Activated CD8-positive, alpha-beta T cell treated with anti-CD3 and anti-CD28 coated beads for 36 hours (primary cell): Measurements from ENCODE around the gene PXDN. TPM values are rescaled to one million over a fixed set of nuclear protein-coding genes. Genes with fewer than 3 reads are reported as not detected.

ENCODE experiments used
- ATAC-seq: fragments of 200-7000 bp; cut with Tn5 transposase; one replicate; pipeline ENCODE4 v1.10.0; 2021; ENCODE audit warnings: mild to moderate bottlenecking, moderate library complexity
- CTCF ChIA-PET: fragments of 350-600 bp; sonication (Branson Sonifier 250); formaldehyde crosslinking; loops from one replicate; lab custom pipeline; 2021; ENCODE audit warnings: antibody characterized with exemption; lab: Charles Lee
- POLR2A ChIA-PET: fragments of 350-600 bp; sonication (Branson Sonifier 250); formaldehyde crosslinking; loops from one replicate; lab custom pipeline; 2021; ENCODE audit warnings: antibody characterized with exemption; lab: Charles Lee
- DNase-seq: peaks from one replicate; pipeline ENCODE4 v3.0.0-alpha.2; 2020
- H3K27ac Mint-ChIP-seq: one replicate; pipeline ENCODE4 v1.8.0; 2021; ENCODE audit warnings: mild to moderate bottlenecking, mixed read lengths
- H3K27me3 Mint-ChIP-seq: one replicate; pipeline ENCODE4 v1.8.0; 2021; ENCODE audit warnings: mixed read lengths
- H3K36me3 Mint-ChIP-seq: one replicate; pipeline ENCODE4 v1.8.0; 2021; ENCODE audit warnings: low read depth, mixed read lengths
- H3K4me1 Mint-ChIP-seq: one replicate; pipeline ENCODE4 v1.8.0; 2021; ENCODE audit warnings: low read depth, mixed read lengths
- H3K4me3 Mint-ChIP-seq: one replicate; pipeline ENCODE4 v1.8.0; 2021; ENCODE audit warnings: mild to moderate bottlenecking, moderate library complexity, mixed read lengths
- H3K9me3 Mint-ChIP-seq: one replicate; pipeline ENCODE4 v1.8.0; 2021; ENCODE audit warnings: mixed read lengths
- CTCF ChIP-seq: fragments of 200-600 bp; IDR thresholded peaks from one replicate; pipeline ENCODE4 v1.8.0; 2022; ENCODE audit warnings: antibody characterized with exemption, mild to moderate bottlenecking
- intact Hi-C: fragments of 100-400 bp; cut with micrococcal nuclease; formaldehyde crosslinking; loops from one replicate; pipeline ENCODE4 v1.10.0; 2022
- total RNA-seq, 2 experiments: library from RNA; stranded (reverse); gene quantifications; one replicate each; pipeline ENCODE4 v1.2.3, GENCODE V29; 2021

Gene PXDN
- total RNA-seq, 2 experiments from 2014 or later: 0.58 to 0.83 TPM

GRCh38 chr2:1659951-1660565 lies 84.3 kb downstream of the PXDN start:
- H3K27ac Mint-ChIP-seq: no peak overlapping the region
- peaks cover 7% of the 10 kb centered on the region for H3K27me3 Mint-ChIP-seq
- ATAC-seq (no peak), DNase-seq (no peak)
- POLR2A ChIA-PET: no interaction called here
- no peak overlapping the region for H3K4me3 Mint-ChIP-seq
- H3K4me1 Mint-ChIP-seq: no peaks in the 10 kb centered on the region
- no peaks in the 10 kb centered on the region for H3K36me3 Mint-ChIP-seq
- CTCF ChIA-PET: no interaction called here
- intact Hi-C loops: no loop called here
- no peaks in the 10 kb centered on the region for H3K9me3 Mint-ChIP-seq
- TF ChIP-seq CTCF: no peak

GRCh38 chr2:1658394-1659151 lies 85.7 kb downstream of the PXDN start:
- DNase-seq (no peak), ATAC-seq (no peak)
- Mint-ChIP-seq H3K36me3 (no peaks in the 10 kb centered on the region), H3K27me3 (peaks cover 7% of the 10 kb centered on the region), H3K9me3 (no peaks in the 10 kb centered on the region), H3K4me1 (no peaks in the 10 kb centered on the region), H3K4me3 (no peak overlapping the region), H3K27ac (no peak overlapping the region)
- ChIA-PET POLR2A (no interaction called here), CTCF (interaction anchor here (1.4 kb wide), 1 partner anchor 92 kb away, joined by 3 read pairs; no protein-coding TSS in a partner anchor)
- no peak for TF ChIP-seq CTCF
- intact Hi-C loops: no loop called here

- ATAC-seq (no peak), DNase-seq (no peak)
- peaks cover 7% of the 10 kb centered on the region for H3K27me3 Mint-ChIP-seq
- no peak overlapping the region for H3K27ac Mint-ChIP-seq
- no peaks in the 10 kb centered on the region for H3K9me3 Mint-ChIP-seq
- ChIA-PET POLR2A (no interaction called here), CTCF (no interaction called here)
- H3K4me1 Mint-ChIP-seq: no peaks in the 10 kb centered on the region
- no peak overlapping the region for H3K4me3 Mint-ChIP-seq
- no peak for TF ChIP-seq CTCF
- H3K36me3 Mint-ChIP-seq: no peaks in the 10 kb centered on the region
- intact Hi-C loops: no loop called here
These were observed 87.1 kb downstream of the PXDN start for GRCh38 chr2:1656961-1657841.

DNA sequence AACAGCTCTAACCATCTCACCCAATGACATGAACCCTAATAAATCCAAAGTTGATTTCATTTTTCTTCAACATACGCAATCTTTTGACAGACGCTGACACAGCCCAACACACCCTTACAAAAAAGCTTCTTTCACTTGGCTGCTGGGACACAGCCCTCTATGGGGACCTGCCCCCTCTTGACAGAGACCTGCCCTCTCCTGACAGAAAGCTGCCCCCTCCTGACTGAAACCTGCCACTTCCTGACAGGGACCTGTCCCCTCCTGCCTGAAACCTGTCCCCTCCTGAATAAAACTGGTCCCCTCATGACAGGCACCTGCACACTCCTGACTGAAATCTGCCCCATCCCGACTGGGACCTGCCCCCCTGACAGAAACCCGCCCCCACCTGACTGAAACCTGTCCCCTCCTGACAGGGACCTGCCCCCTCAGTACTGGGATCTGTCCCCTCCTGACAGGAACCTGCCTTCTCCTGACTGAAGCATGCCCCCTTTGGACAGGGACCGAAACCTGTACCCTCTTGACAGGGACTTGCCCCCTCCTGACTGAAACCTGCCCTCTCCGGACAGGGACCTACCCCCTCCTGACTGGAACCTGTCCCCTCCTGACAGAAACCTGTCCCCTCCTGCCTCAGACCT lies 87.9 kb downstream of the PXDN start:
- TF ChIP-seq CTCF: no peak
- H3K4me1 Mint-ChIP-seq: no peaks in the 10 kb centered on the region
- no peaks in the 10 kb centered on the region for H3K9me3 Mint-ChIP-seq
- DNase-seq (no peak), ATAC-seq (no peak)
- ChIA-PET CTCF (no interaction called here), POLR2A (no interaction called here)
- intact Hi-C loops: no loop called here
- H3K27me3 Mint-ChIP-seq: peaks cover 7% of the 10 kb centered on the region
- no peak overlapping the region for H3K27ac Mint-ChIP-seq
- H3K36me3 Mint-ChIP-seq: no peaks in the 10 kb centered on the region
- H3K4me3 Mint-ChIP-seq: no peak overlapping the region
